SK-N-SH treated with all-trans-retinoic acid at 6 μM for 48 hours (cell line): ENCODE data around the gene NRAS.

Experiments used
- ATAC-seq: fragments of 200-7000 bp; cut with Tn5 transposase; 3 replicates; pipeline ENCODE4 v1.9.1; 2020; ENCODE audit warnings: mild to moderate bottlenecking, moderate library complexity
- ARNTL ChIP-seq: fragments of 450-650 bp; formaldehyde crosslinking; IDR thresholded peaks from 2 replicates; pipeline ENCODE4 v1.5.0; 2020; ENCODE audit warnings: low read depth, mild to moderate bottlenecking, moderate library complexity, borderline replicate concordance
- BACH2 ChIP-seq: fragments of 250-450 bp; sonication (Bioruptor Pico); IDR thresholded peaks from 2 replicates; pipeline ENCODE4 v1.9.0; 2021; ENCODE audit warnings: mild to moderate bottlenecking, borderline replicate concordance
- CSDC2 ChIP-seq: fragments of 250-450 bp; sonication (Bioruptor Pico); IDR thresholded peaks from 2 replicates; pipeline ENCODE4 v1.5.0; 2020; ENCODE audit warnings: mild to moderate bottlenecking, moderate library complexity
- ESRRG ChIP-seq: fragments of 250-450 bp; sonication (Bioruptor Pico); IDR thresholded peaks from 2 replicates; pipeline ENCODE4 v1.6.1; 2021; ENCODE audit warnings: mild to moderate bottlenecking
- ISL1 ChIP-seq: fragments of 250-450 bp; sonication (Bioruptor Pico); IDR thresholded peaks from 2 replicates; pipeline ENCODE4 v2.1.2; 2022; ENCODE audit warnings: mild to moderate bottlenecking, moderate library complexity
- OSR1 ChIP-seq: fragments of 250-450 bp; sonication (Bioruptor Pico); IDR thresholded peaks from 2 replicates; pipeline ENCODE4 v1.8.0; 2022; ENCODE audit warnings: moderate library complexity, mild to moderate bottlenecking, inconsistent platforms
- PPARA ChIP-seq: fragments of 250-450 bp; sonication (Bioruptor Pico); IDR thresholded peaks from 2 replicates; pipeline ENCODE4 v1.5.0; 2020; ENCODE audit warnings: mild to moderate bottlenecking, borderline replicate concordance
- RARB ChIP-seq: fragments of 250-450 bp; sonication (Bioruptor Pico); IDR thresholded peaks from 2 replicates; pipeline ENCODE4 v1.8.0; 2021; ENCODE audit warnings: mild to moderate bottlenecking, moderate library complexity
- SNAI2 ChIP-seq: fragments of 250-450 bp; sonication (Bioruptor Pico); IDR thresholded peaks from 2 replicates; pipeline ENCODE4 v1.5.0; 2020; ENCODE audit warnings: mild to moderate bottlenecking, moderate library complexity
- TCF4 ChIP-seq: fragments of 250-450 bp; sonication (Bioruptor Pico); IDR thresholded peaks from 2 replicates; pipeline ENCODE4 v1.8.0; 2021; ENCODE audit warnings: mild to moderate bottlenecking, moderate library complexity, borderline replicate concordance
- TOX ChIP-seq: fragments of 250-450 bp; sonication (Bioruptor Pico); IDR thresholded peaks from 2 replicates; pipeline ENCODE4 v1.8.0; 2021; ENCODE audit warnings: mild to moderate bottlenecking, moderate library complexity, borderline replicate concordance
- ZFP3 ChIP-seq: fragments of 250-450 bp; sonication (Bioruptor Pico); IDR thresholded peaks from 2 replicates; pipeline ENCODE4 v1.5.0; 2020; ENCODE audit warnings: mild to moderate bottlenecking, moderate library complexity
- ZFP30 ChIP-seq: fragments of 450-650 bp; formaldehyde crosslinking; IDR thresholded peaks from 2 replicates; pipeline ENCODE4 v1.5.0; 2022; ENCODE audit warnings: mild to moderate bottlenecking, moderate library complexity
- ZNF565 ChIP-seq: fragments of 450-650 bp; formaldehyde crosslinking; conservative IDR thresholded peaks from 2 replicates; pipeline ENCODE4 v1.5.0; 2020; ENCODE audit warnings: low read depth, mild to moderate bottlenecking, moderate library complexity
- ZNF70 ChIP-seq: fragments of 450-650 bp; formaldehyde crosslinking; IDR thresholded peaks from 2 replicates; pipeline ENCODE4 v1.5.0; 2020; ENCODE audit warnings: mild to moderate bottlenecking, moderate library complexity
- ZNF8 ChIP-seq: fragments of 450-650 bp; formaldehyde crosslinking; IDR thresholded peaks from 2 replicates; pipeline ENCODE4 v1.5.0; 2020; ENCODE audit warnings: mild to moderate bottlenecking, moderate library complexity
- TF ChIP-seq, protein P1 (sequence below): fragments of 250-450 bp; sonication (Bioruptor Pico); IDR thresholded peaks from 2 replicates; pipeline ENCODE4 v1.5.1; 2021; ENCODE audit warnings: mild to moderate bottlenecking, moderate library complexity
- TF ChIP-seq, protein P2 (sequence below): fragments of 250-450 bp; sonication (Bioruptor Pico); IDR thresholded peaks from 2 replicates; pipeline ENCODE4 v1.5.0; 2020; ENCODE audit warnings: mild to moderate bottlenecking, moderate library complexity
- TF ChIP-seq, protein P3 (sequence below): fragments of 250-450 bp; sonication (Bioruptor Pico); IDR thresholded peaks from 2 replicates; pipeline ENCODE4 v1.8.0; 2021; ENCODE audit warnings: low read depth, mild to moderate bottlenecking, moderate library complexity, borderline replicate concordance
- TF ChIP-seq, protein P4 (sequence below): fragments of 250-450 bp; sonication (Bioruptor Pico); IDR thresholded peaks from 2 replicates; pipeline ENCODE4 v1.8.0; 2020; ENCODE audit warnings: mild to moderate bottlenecking, moderate library complexity, borderline replicate concordance

The NRAS gene

DNA sequence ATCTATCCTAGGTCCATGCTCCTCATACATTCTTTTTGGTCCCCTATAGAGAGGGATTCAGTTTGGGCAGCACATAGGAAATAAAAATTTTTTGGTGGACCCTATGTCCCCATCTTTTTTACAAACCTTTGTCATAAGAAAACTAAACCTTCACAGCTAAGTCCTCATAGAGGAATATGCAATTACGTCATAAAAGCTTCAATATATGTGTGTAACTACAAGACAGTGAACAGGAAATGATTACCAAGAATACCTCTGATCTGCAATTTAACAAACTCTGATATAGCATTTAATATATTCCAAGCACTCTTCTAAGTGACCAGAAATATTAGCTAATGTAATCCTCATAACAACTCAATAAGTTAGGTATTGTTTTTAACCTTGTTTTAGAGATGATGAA is 40.5 kb downstream of the NRAS start:
- no peak for ATAC-seq
- TF ChIP-seq ESRRG (CRISPR knock-in tag): no peak
- TF ChIP-seq BACH2 (CRISPR knock-in tag): no peak
- no peak for TF ChIP-seq ZFP3 (CRISPR knock-in tag)
- TF ChIP-seq RARB (CRISPR knock-in tag): no peak
- no peak for TF ChIP-seq CSDC2 (CRISPR knock-in tag)
- TF ChIP-seq, protein P1, sequence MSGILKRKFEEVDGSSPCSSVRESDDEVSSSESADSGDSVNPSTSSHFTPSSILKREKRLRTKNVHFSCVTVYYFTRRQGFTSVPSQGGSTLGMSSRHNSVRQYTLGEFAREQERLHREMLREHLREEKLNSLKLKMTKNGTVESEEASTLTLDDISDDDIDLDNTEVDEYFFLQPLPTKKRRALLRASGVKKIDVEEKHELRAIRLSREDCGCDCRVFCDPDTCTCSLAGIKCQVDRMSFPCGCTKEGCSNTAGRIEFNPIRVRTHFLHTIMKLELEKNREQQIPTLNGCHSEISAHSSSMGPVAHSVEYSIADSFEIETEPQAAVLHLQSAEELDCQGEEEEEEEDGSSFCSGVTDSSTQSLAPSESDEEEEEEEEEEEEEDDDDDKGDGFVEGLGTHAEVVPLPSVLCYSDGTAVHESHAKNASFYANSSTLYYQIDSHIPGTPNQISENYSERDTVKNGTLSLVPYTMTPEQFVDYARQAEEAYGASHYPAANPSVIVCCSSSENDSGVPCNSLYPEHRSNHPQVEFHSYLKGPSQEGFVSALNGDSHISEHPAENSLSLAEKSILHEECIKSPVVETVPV (CRISPR knock-in tag): no peak
- TF ChIP-seq SNAI2: no peak

DNA sequence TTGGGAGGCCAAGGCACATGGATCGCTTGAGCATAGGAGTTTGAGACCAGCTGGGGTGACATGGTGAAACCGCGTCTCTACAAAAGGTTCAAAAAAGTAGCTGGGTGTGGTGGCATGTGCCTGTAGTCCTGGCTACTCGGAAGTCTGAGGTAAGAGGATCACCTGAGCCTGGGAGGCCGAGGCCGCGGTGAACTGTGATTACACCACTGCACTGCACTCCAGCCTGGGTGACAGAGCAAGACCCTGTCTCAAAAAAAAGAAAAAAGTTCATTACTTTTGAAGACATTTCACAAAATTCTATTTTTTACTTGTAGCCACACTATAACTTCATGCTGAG is 44.7 kb downstream of the NRAS start:
- ATAC-seq: no peak
- TF ChIP-seq ESRRG (CRISPR knock-in tag) (no peak), ARNTL (CRISPR knock-in tag) (no peak), SNAI2 (no peak), PPARA (CRISPR knock-in tag) (no peak), TCF4 (CRISPR knock-in tag) (no peak), ZFP3 (CRISPR knock-in tag) (no peak), CSDC2 (CRISPR knock-in tag) (no peak), RARB (CRISPR knock-in tag) (no peak)
- TF ChIP-seq, protein P2, sequence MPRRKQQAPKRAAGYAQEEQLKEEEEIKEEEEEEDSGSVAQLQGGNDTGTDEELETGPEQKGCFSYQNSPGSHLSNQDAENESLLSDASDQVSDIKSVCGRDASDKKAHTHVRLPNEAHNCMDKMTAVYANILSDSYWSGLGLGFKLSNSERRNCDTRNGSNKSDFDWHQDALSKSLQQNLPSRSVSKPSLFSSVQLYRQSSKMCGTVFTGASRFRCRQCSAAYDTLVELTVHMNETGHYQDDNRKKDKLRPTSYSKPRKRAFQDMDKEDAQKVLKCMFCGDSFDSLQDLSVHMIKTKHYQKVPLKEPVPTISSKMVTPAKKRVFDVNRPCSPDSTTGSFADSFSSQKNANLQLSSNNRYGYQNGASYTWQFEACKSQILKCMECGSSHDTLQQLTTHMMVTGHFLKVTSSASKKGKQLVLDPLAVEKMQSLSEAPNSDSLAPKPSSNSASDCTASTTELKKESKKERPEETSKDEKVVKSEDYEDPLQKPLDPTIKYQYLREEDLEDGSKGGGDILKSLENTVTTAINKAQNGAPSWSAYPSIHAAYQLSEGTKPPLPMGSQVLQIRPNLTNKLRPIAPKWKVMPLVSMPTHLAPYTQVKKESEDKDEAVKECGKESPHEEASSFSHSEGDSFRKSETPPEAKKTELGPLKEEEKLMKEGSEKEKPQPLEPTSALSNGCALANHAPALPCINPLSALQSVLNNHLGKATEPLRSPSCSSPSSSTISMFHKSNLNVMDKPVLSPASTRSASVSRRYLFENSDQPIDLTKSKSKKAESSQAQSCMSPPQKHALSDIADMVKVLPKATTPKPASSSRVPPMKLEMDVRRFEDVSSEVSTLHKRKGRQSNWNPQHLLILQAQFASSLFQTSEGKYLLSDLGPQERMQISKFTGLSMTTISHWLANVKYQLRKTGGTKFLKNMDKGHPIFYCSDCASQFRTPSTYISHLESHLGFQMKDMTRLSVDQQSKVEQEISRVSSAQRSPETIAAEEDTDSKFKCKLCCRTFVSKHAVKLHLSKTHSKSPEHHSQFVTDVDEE (CRISPR knock-in tag): no peak

DNA sequence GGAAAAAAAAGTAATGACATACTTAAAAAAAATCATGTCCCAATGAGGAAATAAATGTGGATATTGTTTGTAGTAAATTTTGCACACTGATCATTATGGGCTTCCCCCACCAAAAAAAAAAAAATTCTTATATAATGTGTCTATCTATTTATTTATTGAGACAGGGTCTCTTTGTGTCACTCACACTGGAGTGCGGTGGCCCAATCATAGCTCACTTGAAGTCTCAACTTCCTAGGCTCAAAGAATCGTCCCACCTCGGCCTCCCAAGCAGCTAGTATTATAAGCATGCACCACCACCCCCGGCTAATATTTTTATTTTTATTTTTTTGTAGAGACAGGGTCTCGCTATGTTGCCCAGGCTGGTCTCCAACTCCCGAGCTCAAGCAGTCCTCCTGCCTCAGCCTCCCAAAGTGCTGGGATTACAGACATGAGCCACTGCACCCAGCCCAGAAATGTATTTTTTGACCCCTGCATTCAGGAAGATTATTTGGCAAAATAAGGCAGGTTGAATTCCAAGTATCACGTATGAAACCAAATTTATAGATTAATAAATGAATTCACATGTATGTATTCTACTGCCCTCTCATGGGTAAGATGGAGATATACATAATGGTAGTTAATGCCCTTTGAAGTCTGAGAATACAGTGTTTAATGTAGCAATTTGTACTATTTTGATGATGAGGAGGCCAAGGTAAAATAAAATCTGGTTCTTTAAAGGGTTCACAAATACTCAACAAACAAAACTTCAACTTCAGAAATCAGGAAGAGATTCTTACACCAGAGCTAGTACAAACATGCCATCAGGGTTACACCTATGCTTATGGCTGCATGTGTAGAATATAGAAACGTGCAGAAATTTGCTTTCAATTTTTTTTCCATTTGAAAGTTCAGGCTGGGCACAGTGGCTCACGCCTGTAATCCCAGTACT is 45.3 kb downstream of the NRAS start:
- peak; percentile 34; the same call in 1 of the 3 replicates for ATAC-seq

More for the DNA sequence above, 45.3 kb downstream of the NRAS start:
- TF ChIP-seq, protein P1 (CRISPR knock-in tag): no peak
- TF ChIP-seq OSR1 (CRISPR knock-in tag) (no peak), ZFP30 (CRISPR knock-in tag) (no peak), PPARA (CRISPR knock-in tag) (no peak), ZFP3 (CRISPR knock-in tag) (no peak), ZNF70 (CRISPR knock-in tag) (no peak), ISL1 (CRISPR knock-in tag) (no peak), BACH2 (CRISPR knock-in tag) (no peak), RARB (CRISPR knock-in tag) (no peak), ARNTL (CRISPR knock-in tag) (no peak), TOX (no peak), TCF4 (CRISPR knock-in tag) (no peak), ESRRG (CRISPR knock-in tag) (no peak), ZNF565 (no peak), ZNF8 (CRISPR knock-in tag) (no peak)
- TF ChIP-seq, protein P2 (CRISPR knock-in tag): no peak
- TF ChIP-seq, protein P3, sequence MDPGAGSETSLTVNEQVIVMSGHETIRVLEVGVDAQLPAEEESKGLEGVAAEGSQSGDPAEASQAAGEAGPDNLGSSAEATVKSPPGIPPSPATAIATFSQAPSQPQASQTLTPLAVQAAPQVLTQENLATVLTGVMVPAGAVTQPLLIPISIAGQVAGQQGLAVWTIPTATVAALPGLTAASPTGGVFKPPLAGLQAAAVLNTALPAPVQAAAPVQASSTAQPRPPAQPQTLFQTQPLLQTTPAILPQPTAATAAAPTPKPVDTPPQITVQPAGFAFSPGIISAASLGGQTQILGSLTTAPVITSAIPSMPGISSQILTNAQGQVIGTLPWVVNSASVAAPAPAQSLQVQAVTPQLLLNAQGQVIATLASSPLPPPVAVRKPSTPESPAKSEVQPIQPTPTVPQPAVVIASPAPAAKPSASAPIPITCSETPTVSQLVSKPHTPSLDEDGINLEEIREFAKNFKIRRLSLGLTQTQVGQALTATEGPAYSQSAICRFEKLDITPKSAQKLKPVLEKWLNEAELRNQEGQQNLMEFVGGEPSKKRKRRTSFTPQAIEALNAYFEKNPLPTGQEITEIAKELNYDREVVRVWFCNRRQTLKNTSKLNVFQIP (CRISPR knock-in tag): no peak
- TF ChIP-seq, protein P4, sequence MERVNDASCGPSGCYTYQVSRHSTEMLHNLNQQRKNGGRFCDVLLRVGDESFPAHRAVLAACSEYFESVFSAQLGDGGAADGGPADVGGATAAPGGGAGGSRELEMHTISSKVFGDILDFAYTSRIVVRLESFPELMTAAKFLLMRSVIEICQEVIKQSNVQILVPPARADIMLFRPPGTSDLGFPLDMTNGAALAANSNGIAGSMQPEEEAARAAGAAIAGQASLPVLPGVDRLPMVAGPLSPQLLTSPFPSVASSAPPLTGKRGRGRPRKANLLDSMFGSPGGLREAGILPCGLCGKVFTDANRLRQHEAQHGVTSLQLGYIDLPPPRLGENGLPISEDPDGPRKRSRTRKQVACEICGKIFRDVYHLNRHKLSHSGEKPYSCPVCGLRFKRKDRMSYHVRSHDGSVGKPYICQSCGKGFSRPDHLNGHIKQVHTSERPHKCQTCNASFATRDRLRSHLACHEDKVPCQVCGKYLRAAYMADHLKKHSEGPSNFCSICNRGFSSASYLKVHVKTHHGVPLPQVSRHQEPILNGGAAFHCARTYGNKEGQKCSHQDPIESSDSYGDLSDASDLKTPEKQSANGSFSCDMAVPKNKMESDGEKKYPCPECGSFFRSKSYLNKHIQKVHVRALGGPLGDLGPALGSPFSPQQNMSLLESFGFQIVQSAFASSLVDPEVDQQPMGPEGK (CRISPR knock-in tag): no peak
